GM18517 (cell line): ENCODE measurements around the gene MAP6.

Source experiments
- ATAC-seq: cut with Tn5 transposase; IDR thresholded peaks from one replicate; pipeline ENCODE4 v1.9.1; 2021; ENCODE audit warnings: mild to moderate bottlenecking, moderate library complexity; ENCODE audit not compliant: unreplicated experiment

MAP6 gene

GRCh38 chr11:75554258-75555022 lies 114.4 kb downstream of the MAP6 start:
- ATAC-seq = no peak

- no peak for ATAC-seq
These were observed 115.0 kb downstream of the MAP6 start for GRCh38 chr11:75553889-75554257.

- ATAC-seq = no peak
These were observed 115.7 kb downstream of the MAP6 start for GRCh38 chr11:75553182-75553581.

GRCh38 chr11:75549370-75549958 lies 119.4 kb downstream of the MAP6 start:
- no peak for ATAC-seq

GRCh38 chr11:75548595-75549272 lies 120.1 kb downstream of the MAP6 start:
- no peak for ATAC-seq

GRCh38 chr11:75547617-75548058 lies 121.2 kb downstream of the MAP6 start:
- no peak for ATAC-seq

- no peak for ATAC-seq
These were observed 121.7 kb downstream of the MAP6 start for GRCh38 chr11:75547177-75547576.

GRCh38 chr11:75543806-75544205 lies 125.0 kb downstream of the MAP6 start:
- ATAC-seq = no peak

- no peak for ATAC-seq
These were observed 126.8 kb downstream of the MAP6 start for GRCh38 chr11:75542088-75542438.

- no peak for ATAC-seq
These were observed 127.4 kb downstream of the MAP6 start for GRCh38 chr11:75541193-75542087.

GRCh38 chr11:75539459-75540334 lies 129.1 kb downstream of the MAP6 start:
- no peak for ATAC-seq

- no peak for ATAC-seq
These were observed 130.5 kb downstream of the MAP6 start for GRCh38 chr11:75538150-75538942.

GRCh38 chr11:75537740-75538139 lies 131.1 kb downstream of the MAP6 start:
- no peak for ATAC-seq
